Measurements from ENCODE around the gene PLA2G4E.
A peak's percentile ranks its signal among the peaks of the same experiment; 100 is the strongest.

The PLA2G4E gene

GRCh38 chr15:41977757-41978383 is 43.0 kb downstream of the PLA2G4E start:
- DNase-seq (ENCODE audit: low spot score) = no peak

GRCh38 chr15:41975669-41976068 is 45.2 kb downstream of the PLA2G4E start:
- no peak for DNase-seq (ENCODE audit: low spot score)

- DNase-seq (ENCODE audit: low spot score) = no peak
Measured at GRCh38 chr15:41974041-41974440, 46.8 kb downstream of the PLA2G4E start.

DNA sequence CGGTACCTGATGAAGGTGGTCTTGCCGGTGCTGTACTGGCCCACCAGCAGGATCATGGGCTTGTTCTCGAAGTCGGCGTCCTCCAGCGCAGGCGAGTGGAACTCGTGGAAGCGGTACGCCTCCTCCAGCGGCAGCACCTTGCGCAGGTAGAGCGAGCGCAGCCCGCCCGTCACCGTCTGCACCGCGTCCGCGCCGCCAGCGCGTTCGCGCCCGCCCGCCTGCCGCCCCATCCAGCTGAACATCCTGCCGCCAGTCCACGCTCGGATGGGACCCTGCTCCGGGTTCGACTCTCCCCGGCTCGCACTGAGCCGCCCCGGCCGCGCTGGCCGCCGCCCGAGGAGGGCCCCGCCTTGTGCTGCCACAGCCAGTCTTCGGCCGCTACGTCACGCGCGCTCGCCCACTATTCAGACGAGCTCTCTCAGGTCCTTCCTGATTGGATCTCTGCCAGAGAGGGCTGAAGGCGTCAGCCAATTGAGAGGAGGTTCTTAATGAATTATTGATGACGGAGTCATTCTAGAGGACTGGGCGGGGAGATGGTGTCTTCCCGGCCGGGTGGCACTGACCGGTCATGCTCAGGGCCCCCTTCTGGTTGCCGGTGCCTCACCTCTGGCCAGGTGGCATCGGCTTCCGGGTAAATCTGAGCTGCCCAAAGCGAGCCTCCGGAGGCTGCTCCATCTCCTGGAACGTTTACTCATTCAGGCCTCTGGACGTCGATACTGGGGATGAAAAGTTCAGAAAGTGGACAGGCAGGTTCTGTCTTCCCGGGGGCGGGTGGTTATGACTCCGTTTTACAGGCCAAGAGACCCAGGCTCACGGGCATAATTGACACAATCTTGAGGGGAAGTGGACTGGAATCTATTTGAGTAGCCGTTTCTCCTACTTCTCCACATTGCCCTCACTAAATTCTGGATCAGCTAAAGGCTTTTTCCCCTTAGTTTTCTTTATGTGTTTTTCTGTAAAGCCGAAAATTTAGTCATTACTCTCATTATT is 48.3 kb downstream of the PLA2G4E start, which contains the start of gene EHD4:
Gene EHD4, minus strand, starts transcription at position 305 of the 990 bp plus-strand sequence. Its CDS starts 63 bp downstream, at position 242.
- DNase-seq (ENCODE audit: low spot score) = peak; percentile 99

GRCh38 chr15:41971895-41972252 is 49.0 kb downstream of the PLA2G4E start:
- DNase-seq (ENCODE audit: low spot score) = no peak

DNA sequence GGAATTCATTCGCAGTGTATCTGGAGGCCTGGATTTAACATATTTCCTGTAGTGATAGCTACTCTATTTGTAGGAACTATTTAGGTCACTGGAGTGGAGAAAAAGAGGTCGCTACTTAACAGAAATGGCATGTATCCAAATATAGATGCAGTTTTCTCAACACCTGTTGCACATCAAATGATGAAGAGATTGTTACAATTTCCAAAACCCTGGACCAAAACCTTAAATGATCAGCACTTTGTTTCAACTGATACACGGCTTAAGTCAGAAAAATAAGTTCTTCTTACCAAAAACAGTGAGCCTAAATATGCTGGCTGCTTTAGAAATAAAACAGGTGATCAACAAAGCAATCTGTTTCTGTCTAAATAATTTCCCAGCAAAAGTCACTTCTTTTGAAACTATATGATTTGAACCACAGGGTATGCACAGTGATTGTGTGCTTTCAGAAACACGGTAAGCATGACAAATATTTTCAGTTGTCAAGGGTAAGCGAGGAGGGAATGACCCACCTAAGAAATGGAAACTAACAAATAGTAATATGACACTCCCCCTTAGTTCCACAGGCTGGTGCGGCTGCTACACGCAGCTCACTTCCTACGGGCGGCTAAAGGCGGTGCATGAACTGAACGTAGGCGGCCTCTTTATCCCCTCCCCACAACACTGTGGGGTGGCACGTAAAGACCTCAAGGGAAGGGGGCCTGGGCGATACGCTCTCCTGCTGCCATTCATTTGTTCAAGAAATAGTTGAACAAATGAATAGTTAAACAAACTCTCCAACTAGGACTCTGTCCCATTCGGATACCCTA is 49.5 kb downstream of the PLA2G4E start:
- peak; percentile 89 for DNase-seq (ENCODE audit: low spot score)

- no peak for DNase-seq (ENCODE audit: low spot score)
Measured at GRCh38 chr15:41970456-41970855, 50.4 kb downstream of the PLA2G4E start.

GRCh38 chr15:41969851-41970431 is 50.9 kb downstream of the PLA2G4E start:
- peak; percentile 27 for DNase-seq (ENCODE audit: low spot score)

DNA sequence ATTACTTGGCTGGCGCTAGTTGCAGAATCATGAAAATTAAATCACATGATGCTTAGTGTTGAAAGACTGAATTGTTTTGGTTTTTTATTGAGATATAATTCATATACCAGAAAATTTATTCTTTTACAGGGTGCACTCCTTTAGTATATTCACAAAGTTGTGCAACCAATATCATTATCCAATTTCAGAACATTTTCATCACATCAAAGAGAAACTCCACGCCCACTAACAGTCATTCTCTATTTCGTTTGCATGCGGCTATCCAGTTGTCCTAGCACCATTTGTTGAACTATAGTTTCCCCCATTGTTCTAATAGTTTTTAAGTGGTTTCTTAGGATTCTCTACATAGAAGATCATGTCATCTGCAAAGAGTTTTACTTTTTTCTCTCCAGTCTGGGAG is 52.1 kb downstream of the PLA2G4E start:
- no peak for DNase-seq (ENCODE audit: low spot score)

- peak; percentile 79 for DNase-seq (ENCODE audit: low spot score)
Measured at GRCh38 chr15:41967506-41968206, 53.2 kb downstream of the PLA2G4E start.

DNA sequence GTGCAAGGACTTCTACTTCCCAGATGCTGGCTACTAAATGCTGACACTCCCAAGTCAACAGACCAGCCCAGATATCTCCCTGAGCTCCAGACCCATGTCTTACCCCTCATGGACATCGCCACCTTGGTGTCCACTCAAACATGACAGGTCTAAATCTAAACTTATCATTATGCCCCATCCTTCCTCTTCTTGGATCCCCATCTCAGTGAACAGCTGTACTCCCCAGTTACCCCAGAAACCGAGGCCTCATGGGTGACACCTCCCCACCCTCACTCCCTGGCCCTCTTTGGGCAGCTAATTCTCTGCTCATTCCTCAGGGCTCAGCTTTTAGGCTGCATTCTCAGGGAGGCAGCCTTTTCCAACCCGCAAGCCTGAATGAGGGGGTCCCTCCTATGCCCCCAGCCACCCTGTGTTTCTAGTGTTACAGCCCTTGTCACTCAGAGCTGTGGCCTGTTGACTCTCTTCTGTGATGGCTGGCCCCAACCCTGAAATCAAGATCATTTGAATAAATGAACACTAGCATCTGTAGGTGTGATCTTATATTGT is 53.8 kb downstream of the PLA2G4E start:
- no peak for DNase-seq (ENCODE audit: low spot score)

DNA sequence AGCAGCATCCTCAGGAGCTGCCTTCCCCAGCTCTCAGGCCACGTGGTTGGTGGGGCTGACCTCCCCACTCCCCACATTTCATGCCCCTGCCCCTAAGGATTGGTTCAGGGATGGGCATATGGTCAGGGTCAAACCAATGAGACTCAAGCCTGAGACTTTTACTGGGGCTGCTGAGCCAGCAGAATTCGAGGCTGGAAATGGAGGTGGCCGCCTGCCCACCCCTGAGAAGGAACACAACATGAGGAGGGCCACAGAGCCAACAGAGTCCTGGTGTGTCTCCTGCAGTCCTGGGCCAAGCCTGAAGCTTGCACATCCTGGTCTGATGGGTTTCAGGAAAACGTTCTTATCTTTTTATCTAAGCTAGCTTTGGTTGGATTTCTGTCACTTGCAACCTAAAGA is 54.4 kb downstream of the PLA2G4E start:
- DNase-seq (ENCODE audit: low spot score) = no peak

GRCh38 chr15:41965441-41966413 is 55.1 kb downstream of the PLA2G4E start:
- no peak for DNase-seq (ENCODE audit: low spot score)

- DNase-seq (ENCODE audit: low spot score) = no peak
Measured at GRCh38 chr15:41961595-41962202, 59.1 kb downstream of the PLA2G4E start.

DNA sequence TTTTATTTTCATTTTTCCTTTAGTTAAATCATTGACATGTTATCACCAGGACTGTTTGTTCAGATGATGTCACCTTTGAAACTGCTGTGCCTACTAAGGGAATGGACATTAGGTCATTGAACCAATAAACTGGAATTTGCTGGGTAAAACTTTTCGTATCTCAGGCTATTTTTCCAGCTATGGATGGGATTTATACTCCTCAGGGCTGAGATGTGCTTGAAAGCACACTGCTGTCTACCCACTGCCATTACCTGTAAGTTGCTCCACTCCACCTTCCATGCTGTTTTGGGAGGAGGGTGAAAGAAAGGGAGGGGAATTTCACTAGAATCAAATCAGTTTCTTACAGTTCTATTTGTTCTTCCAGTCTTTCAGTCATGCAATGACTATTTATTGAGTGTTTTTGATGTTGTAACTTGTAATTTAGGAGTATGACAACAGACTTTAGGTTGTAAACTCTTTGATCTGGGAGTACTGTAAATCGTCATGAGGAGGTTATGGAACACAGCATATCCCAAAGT is 59.8 kb downstream of the PLA2G4E start:
- DNase-seq (ENCODE audit: low spot score) = no peak

- DNase-seq (ENCODE audit: low spot score) = no peak
Measured at GRCh38 chr15:41958002-41958420, 62.8 kb downstream of the PLA2G4E start.

DNA sequence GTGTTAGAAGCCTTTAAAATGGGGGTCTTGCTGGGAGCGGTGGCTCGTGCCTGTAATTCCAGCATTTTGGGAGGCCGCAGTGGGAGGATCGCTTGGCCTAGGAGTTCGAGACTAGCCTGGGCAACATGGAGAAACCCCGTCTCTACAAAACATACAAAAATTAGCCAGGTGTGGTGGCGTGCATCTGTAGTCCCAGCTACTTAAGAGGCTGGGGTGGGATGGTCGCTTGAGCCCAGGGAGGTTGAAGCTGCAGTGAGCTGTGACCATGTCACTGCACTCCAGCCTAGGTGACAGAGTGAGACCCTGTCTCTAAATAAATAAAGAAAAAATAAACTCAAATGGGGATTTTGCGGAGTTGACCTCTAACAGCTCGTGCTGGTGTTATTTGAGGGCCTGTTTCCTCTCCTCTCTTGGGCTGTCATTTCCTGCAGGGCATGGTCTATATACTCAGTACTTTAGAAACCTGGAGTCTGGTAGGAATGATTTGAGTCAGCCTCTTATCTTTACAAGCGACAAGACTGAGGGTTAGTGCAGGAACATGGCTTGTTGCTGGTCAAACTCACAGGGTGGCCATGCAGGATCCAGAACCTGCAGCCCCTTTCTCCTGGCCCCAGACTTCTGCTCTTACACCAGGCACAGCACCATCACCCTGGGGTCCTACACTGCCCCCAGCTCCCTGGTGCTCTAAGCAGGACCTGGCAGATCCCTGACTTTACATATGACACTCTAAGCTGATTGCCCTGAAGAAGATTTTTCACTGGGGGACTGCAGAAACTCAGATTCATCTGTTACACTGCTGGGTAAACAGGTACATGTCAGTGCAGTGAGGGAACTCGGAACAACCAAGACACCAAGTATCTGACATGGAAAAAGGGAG is 63.6 kb downstream of the PLA2G4E start:
- DNase-seq (ENCODE audit: low spot score) = no peak
